ENCODE results near the gene MAPKAP1.

Gene MAPKAP1

GRCh38 chr9:125656560-125656959 lies 50.4 kb downstream of the MAPKAP1 start:
- H3K4me1 ChIP-seq (ENCODE audit: control insufficient read depth, low read length), result peaks cover 10% of the 10 kb centered on the region; the same call in 1 of the 2 replicates
- no peak overlapping the region for H3K4me2 ChIP-seq (ENCODE audit: low read length)

GRCh38 chr9:125655691-125656410 lies 51.2 kb downstream of the MAPKAP1 start:
- Histone ChIP-seq H3K9me3 (ENCODE audit: control insufficient read depth, insufficient read depth, low read length) (no peaks in the 10 kb centered on the region), H3K9me2 (replicated peaks; ENCODE audit: control insufficient read depth, low read length) (no peaks in the 10 kb centered on the region), H3K27ac (ENCODE audit: low read depth, low read length) (no peak overlapping the region), H3F3A (ENCODE audit: control insufficient read depth, insufficient read depth) (no peaks in the 10 kb centered on the region), H3K4me3 (ENCODE audit: low read length) (no peak overlapping the region), H3K4me2 (ENCODE audit: low read length) (no peak overlapping the region), H3K79me2 (ENCODE audit: control insufficient read depth, low read length) (peaks cover 17% of the 10 kb centered on the region), H4K20me1 (ENCODE audit: control insufficient read depth, insufficient read depth, low read depth, low read length) (peaks cover 4% of the 10 kb centered on the region; the same call in 1 of the 2 replicates), H3K4me1 (ENCODE audit: control insufficient read depth, low read length) (peaks cover 11% of the 10 kb centered on the region), H3K36me3 (ENCODE audit: control insufficient read depth, low read length) (0 out of 2 replicates have a peak, but pooled peaks cover 4% of the 10 kb centered on the region), H3K27me3 (ENCODE audit: control insufficient read depth, low read length) (no peaks in the 10 kb centered on the region)
- no peak for TF ChIP-seq EZH2phosphoT487 (IDR thresholded peaks at IDR 0.05; ENCODE audit: borderline replicate concordance, low read length)
- no peak for TF ChIP-seq CTCF (IDR thresholded peaks at IDR 0.05; ENCODE audit: low read depth, low read length, poor library complexity, severe bottlenecking)

More at GRCh38 chr9:125656560-125656959, 50.4 kb downstream of the MAPKAP1 start:
- Histone ChIP-seq H3K9me3 (ENCODE audit: control insufficient read depth, insufficient read depth, low read length) (no peaks in the 10 kb centered on the region), H3K27me3 (ENCODE audit: control insufficient read depth, low read length) (no peaks in the 10 kb centered on the region), H3K4me3 (ENCODE audit: low read length) (no peak overlapping the region), H3F3A (ENCODE audit: control insufficient read depth, insufficient read depth) (no peaks in the 10 kb centered on the region), H3K27ac (ENCODE audit: low read depth, low read length) (no peak overlapping the region), H3K9me2 (replicated peaks; ENCODE audit: control insufficient read depth, low read length) (no peaks in the 10 kb centered on the region), H4K20me1 (ENCODE audit: control insufficient read depth, insufficient read depth, low read depth, low read length) (peaks cover 4% of the 10 kb centered on the region; the same call in 1 of the 2 replicates), H3K36me3 (ENCODE audit: control insufficient read depth, low read length) (0 out of 2 replicates have a peak, but pooled peaks cover 4% of the 10 kb centered on the region), H3K79me2 (ENCODE audit: control insufficient read depth, low read length) (peaks cover 16% of the 10 kb centered on the region)
- TF ChIP-seq EZH2phosphoT487 (IDR thresholded peaks at IDR 0.05; ENCODE audit: borderline replicate concordance, low read length) (no peak), CTCF (IDR thresholded peaks at IDR 0.05; ENCODE audit: low read depth, low read length, poor library complexity, severe bottlenecking) (no peak)

- Histone ChIP-seq H4K20me1 (ENCODE audit: control insufficient read depth, insufficient read depth, low read depth, low read length) (peaks cover 4% of the 10 kb centered on the region; the same call in 1 of the 2 replicates), H3K36me3 (ENCODE audit: control insufficient read depth, low read length) (0 out of 2 replicates have a peak, but pooled peaks cover 4% of the 10 kb centered on the region), H3K4me3 (ENCODE audit: low read length) (no peak overlapping the region), H3K4me2 (ENCODE audit: low read length) (no peak overlapping the region), H3K9me2 (replicated peaks; ENCODE audit: control insufficient read depth, low read length) (no peaks in the 10 kb centered on the region), H3K27ac (ENCODE audit: low read depth, low read length) (no peak overlapping the region), H3K9me3 (ENCODE audit: control insufficient read depth, insufficient read depth, low read length) (no peaks in the 10 kb centered on the region), H3F3A (ENCODE audit: control insufficient read depth, insufficient read depth) (no peaks in the 10 kb centered on the region), H3K4me1 (ENCODE audit: control insufficient read depth, low read length) (peaks cover 18% of the 10 kb centered on the region), H3K79me2 (ENCODE audit: control insufficient read depth, low read length) (peaks cover 19% of the 10 kb centered on the region), H3K27me3 (ENCODE audit: control insufficient read depth, low read length) (no peaks in the 10 kb centered on the region)
- TF ChIP-seq EZH2phosphoT487 (IDR thresholded peaks at IDR 0.05; ENCODE audit: borderline replicate concordance, low read length) (no peak), CTCF (IDR thresholded peaks at IDR 0.05; ENCODE audit: low read depth, low read length, poor library complexity, severe bottlenecking) (no peak)
Observed at GRCh38 chr9:125655066-125655633, 51.9 kb downstream of the MAPKAP1 start.
